Keratinocyte (primary cell): Measurements from ENCODE around the gene SND1. TPM values are rescaled to one million over a fixed set of nuclear protein-coding genes. Genes with fewer than 3 reads are reported as not detected.

Experiments used
- DNase-seq: peaks from one replicate; pipeline ENCODE4 v3.0.0-alpha.2; 2011; ENCODE audit warnings: low read depth, missing footprints, low spot score
- FAIRE-seq: peaks from 2 replicates; lab custom pipeline; 2011; peaks lifted over from hg19 to GRCh38; lab: Jason Lieb, UNC
- H2AFZ ChIP-seq: 2 replicates; pipeline ENCODE4 v1.6.0; 2012; ENCODE audit warnings: low read length, control low read depth, inconsistent platforms; ENCODE audit not compliant: control insufficient read depth
- H3K27ac ChIP-seq: 2 replicates; pipeline ENCODE4 v1.5.1; 2011; ENCODE audit warnings: low read length; ENCODE audit not compliant: control insufficient read depth, insufficient read depth
- H3K27me3 ChIP-seq: 3 replicates; pipeline ENCODE4 v1.6.0; 2011; ENCODE audit warnings: low read length; ENCODE audit not compliant: control insufficient read depth, insufficient read depth; ENCODE audit errors: extremely low read depth
- H3K36me3 ChIP-seq, 2 experiments: 2 replicates in 1 of 2; 3 replicates in 1 of 2; pipeline ENCODE4 v1.5.1; 2011; ENCODE audit warnings: low read length in 2 of 2, mild to moderate bottlenecking in 1 of 2; ENCODE audit not compliant: control insufficient read depth in 2 of 2, insufficient read depth in 2 of 2; ENCODE audit errors: extremely low read depth in 1 of 2
- H3K4me1 ChIP-seq: 3 replicates; pipeline ENCODE4 v1.5.1; 2011; ENCODE audit warnings: low read length; ENCODE audit not compliant: control insufficient read depth, insufficient read depth; ENCODE audit errors: extremely low read depth
- H3K4me2 ChIP-seq: 3 replicates; pipeline ENCODE4 v1.6.0; 2011; ENCODE audit warnings: low read depth, low read length; ENCODE audit not compliant: control insufficient read depth, insufficient read depth; ENCODE audit errors: extremely low read depth
- H3K4me3 ChIP-seq, 3 experiments: fragments of 200-600 bp in 1 of 3; sonication (generic) in 1 of 3; 2 replicates in 2 of 3; 3 replicates in 1 of 3; pipeline ENCODE4 v1.5.1; 2011 to 2016; ENCODE audit warnings: low read length in 3 of 3, mild to moderate bottlenecking in 3 of 3, control low read depth in 2 of 3, inconsistent platforms in 1 of 3, low read depth in 1 of 3, mixed read lengths in 1 of 3, mixed run types in 1 of 3, moderate library complexity in 1 of 3; ENCODE audit not compliant: control insufficient read depth in 2 of 3, insufficient read depth in 2 of 3; ENCODE audit errors: extremely low read depth in 1 of 3
- H3K79me2 ChIP-seq: 2 replicates; pipeline ENCODE4 v1.6.0; 2012; ENCODE audit warnings: low read length; ENCODE audit not compliant: control insufficient read depth, insufficient read depth
- H3K9ac ChIP-seq: 3 replicates; pipeline ENCODE4 v1.6.0; 2011; ENCODE audit warnings: low read length; ENCODE audit not compliant: control insufficient read depth, insufficient read depth; ENCODE audit errors: extremely low read depth
- H3K9me1 ChIP-seq: 3 replicates; pipeline ENCODE4 v1.6.0; 2011; ENCODE audit warnings: low read length; ENCODE audit not compliant: control insufficient read depth, insufficient read depth; ENCODE audit errors: extremely low read depth
- H3K9me3 ChIP-seq: 2 replicates; pipeline ENCODE4 v1.5.1; 2012; ENCODE audit warnings: low read depth, low read length; ENCODE audit not compliant: control insufficient read depth
- H4K20me1 ChIP-seq: 3 replicates; pipeline ENCODE4 v1.6.0; 2011; ENCODE audit warnings: low read length; ENCODE audit not compliant: control insufficient read depth, insufficient read depth; ENCODE audit errors: extremely low read depth
- EZH2 ChIP-seq: IDR thresholded peaks from one replicate; pipeline ENCODE4 v1.6.1; 2012; ENCODE audit warnings: inconsistent platforms, mild to moderate bottlenecking, low read length, moderate library complexity
- dilution Hi-C: fragments of 300-500 bp; cut with MboI; formaldehyde crosslinking; loops from one replicate; pipeline ENCODE4 v1.7.0; 2020; ENCODE audit warnings: low sequenced_read_pairs; ENCODE audit not compliant: extremely low pct_ligation_motif_present
- polyA plus RNA-seq, 5 experiments: library from polyadenylated mRNA; depleted of rRNA in 3 of 5; stranded (reverse) in 3 of 5; stranded (forward) in 1 of 5; unstranded in 1 of 5; fragments of >200 nt; gene quantifications; 1 replicate in 1 of 5; 2 replicates in 3 of 5; 3 replicates in 1 of 5; pipeline versions ENCODE4 v1.2.1 to v1.2.3, GENCODE V29; 2011 to 2012; ENCODE audit warnings: missing spikeins in 2 of 5, low read depth in 1 of 5, low replicate concordance in 1 of 5
- TF ChIP-seq, protein P1 (sequence below), 3 experiments: IDR thresholded peaks in 1 of 3; conservative IDR thresholded peaks in 1 of 3; optimal IDR thresholded peaks in 1 of 3; 2 replicates in 2 of 3; 3 replicates in 1 of 3; pipeline versions ENCODE3 to v1.5.1; 2011; ENCODE audit warnings: low read length in 3 of 3, mild to moderate bottlenecking in 3 of 3, moderate library complexity in 2 of 3, control low read depth in 1 of 3, inconsistent platforms in 1 of 3; ENCODE audit not compliant: insufficient read depth in 2 of 3; ENCODE audit errors: extremely low read depth in 1 of 3

Gene SND1
- polyA plus RNA-seq, 1 donor (not counting 4 experiments of a cell fraction or from before 2014, with no cell fraction given) = 140 TPM

DNA sequence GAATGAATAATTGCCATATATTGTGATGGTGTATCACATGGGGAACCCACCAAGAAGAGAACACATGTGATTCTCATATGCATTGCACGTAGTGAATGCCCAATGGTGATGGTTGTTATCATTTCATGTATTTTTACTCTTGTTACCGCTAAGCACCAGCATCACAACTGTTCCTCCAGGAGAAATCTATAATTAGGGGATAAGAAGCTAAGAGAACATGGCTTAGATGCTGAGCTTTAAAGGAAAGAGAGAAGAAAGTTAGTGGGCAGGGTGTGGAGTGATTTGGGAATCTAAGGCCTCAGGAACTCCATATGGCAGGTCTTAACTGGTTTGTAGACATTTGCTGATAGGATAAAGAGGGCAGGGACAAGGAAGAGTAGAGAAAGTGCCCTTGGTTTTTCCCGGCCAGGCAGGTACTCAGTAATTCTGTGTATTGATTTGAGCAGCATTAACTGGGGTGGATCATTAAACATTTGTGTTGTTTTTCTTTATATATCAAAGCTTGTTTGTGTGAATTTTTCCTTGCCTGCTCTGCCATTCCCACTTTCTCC lies 233.3 kb downstream of the SND1 start:
- Histone ChIP-seq H3K9me1 (peaks cover 3% of the 10 kb centered on the region), H3K4me2 (peak overlapping the region; percentile 20), H3K27me3 (no peaks in the 10 kb centered on the region), H3K9me3 (no peaks in the 10 kb centered on the region), H3K4me1 (peaks cover 20% of the 10 kb centered on the region), H2AFZ (no peak overlapping the region), H4K20me1 (peaks cover 6% of the 10 kb centered on the region), H3K4me3 (no peak overlapping the region), H3K36me3 (peaks cover 6 to 14% of the 10 kb centered on the region in 2 experiments), H3K27ac (no peak overlapping the region), H3K9ac (no peak overlapping the region), H3K79me2 (peaks cover 22% of the 10 kb centered on the region)
- TF ChIP-seq, protein P1, sequence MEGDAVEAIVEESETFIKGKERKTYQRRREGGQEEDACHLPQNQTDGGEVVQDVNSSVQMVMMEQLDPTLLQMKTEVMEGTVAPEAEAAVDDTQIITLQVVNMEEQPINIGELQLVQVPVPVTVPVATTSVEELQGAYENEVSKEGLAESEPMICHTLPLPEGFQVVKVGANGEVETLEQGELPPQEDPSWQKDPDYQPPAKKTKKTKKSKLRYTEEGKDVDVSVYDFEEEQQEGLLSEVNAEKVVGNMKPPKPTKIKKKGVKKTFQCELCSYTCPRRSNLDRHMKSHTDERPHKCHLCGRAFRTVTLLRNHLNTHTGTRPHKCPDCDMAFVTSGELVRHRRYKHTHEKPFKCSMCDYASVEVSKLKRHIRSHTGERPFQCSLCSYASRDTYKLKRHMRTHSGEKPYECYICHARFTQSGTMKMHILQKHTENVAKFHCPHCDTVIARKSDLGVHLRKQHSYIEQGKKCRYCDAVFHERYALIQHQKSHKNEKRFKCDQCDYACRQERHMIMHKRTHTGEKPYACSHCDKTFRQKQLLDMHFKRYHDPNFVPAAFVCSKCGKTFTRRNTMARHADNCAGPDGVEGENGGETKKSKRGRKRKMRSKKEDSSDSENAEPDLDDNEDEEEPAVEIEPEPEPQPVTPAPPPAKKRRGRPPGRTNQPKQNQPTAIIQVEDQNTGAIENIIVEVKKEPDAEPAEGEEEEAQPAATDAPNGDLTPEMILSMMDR (optimal IDR thresholded peaks at IDR 0.05 in 1 of 3, IDR thresholded peaks at IDR 0.05 in 1 of 3, conservative IDR thresholded peaks at IDR 0.05 in 1 of 3; ENCODE audit: extremely low read depth in 1 of 3, insufficient read depth in 2 of 3, low read length in 3 of 3) = no peak
- DNase-seq (no peak), FAIRE-seq (no peak)
- dilution Hi-C loops = no loop called here

DNA sequence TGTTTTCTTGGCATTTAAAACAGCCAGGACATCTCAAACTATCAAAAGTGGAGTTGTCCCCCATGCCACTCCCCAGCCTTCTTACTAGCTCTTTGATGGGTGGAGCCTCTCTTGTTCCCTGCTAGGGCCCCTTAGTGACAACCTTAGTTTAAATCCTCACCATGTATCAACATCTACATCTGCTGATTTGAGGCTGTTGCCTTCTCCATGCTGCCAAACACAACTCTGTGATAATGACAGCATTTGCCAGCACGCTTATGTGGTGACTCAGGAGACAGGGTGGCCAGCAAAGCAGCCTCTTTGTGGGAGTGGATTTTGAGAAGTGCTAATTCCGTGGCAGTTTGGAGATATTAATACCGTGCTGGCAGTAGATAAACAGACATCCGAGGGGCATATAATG lies 233.8 kb downstream of the SND1 start:
- no peak overlapping the region for H3K4me3 ChIP-seq
- H3K9me1 ChIP-seq = peaks cover 3% of the 10 kb centered on the region
- peaks cover 10% of the 10 kb centered on the region for H4K20me1 ChIP-seq
- H3K9me3 ChIP-seq = no peaks in the 10 kb centered on the region
- no peak for DNase-seq
- H3K27ac ChIP-seq = no peak overlapping the region
- peaks cover 6 to 16% of the 10 kb centered on the region in 2 experiments for H3K36me3 ChIP-seq
- TF ChIP-seq EZH2 = no peak
- TF ChIP-seq, protein P1 (optimal IDR thresholded peaks at IDR 0.05 in 1 of 3, IDR thresholded peaks at IDR 0.05 in 1 of 3, conservative IDR thresholded peaks at IDR 0.05 in 1 of 3; ENCODE audit: extremely low read depth in 1 of 3, insufficient read depth in 2 of 3, low read length in 3 of 3) = no peak
- peaks cover 19% of the 10 kb centered on the region for H3K79me2 ChIP-seq
- H3K9ac ChIP-seq = no peak overlapping the region
- dilution Hi-C loops = no loop called here
- peaks cover 20% of the 10 kb centered on the region for H3K4me1 ChIP-seq
- no peak overlapping the region for H2AFZ ChIP-seq
- peak overlapping the region; percentile 20 for H3K4me2 ChIP-seq
- FAIRE-seq = no peak
- no peaks in the 10 kb centered on the region for H3K27me3 ChIP-seq
